ENCODE data around the gene WDR59. TPM values are rescaled to one million over a fixed set of nuclear protein-coding genes. Genes with fewer than 3 reads are reported as not detected.
A peak's percentile ranks its signal among the peaks of the same experiment; 100 is the strongest.

Gene WDR59
- polyA plus RNA-seq, 1 of the 3 experiments (the other 2 are of a cell fraction): 48.2 TPM

GRCh38 chr16:75012380-75013081, 27.6 kb upstream of the WDR59 start:
- POLR2A ChIA-PET: no interaction called here

More at GRCh38 chr16:75012380-75013081, 27.6 kb upstream of the WDR59 start:
- 88% methylated on average over 8 of the region's 8 CpGs for WGBS (ENCODE audit: low lambda C conversion rate)
- Histone ChIP-seq H4K20me1 (ENCODE audit: insufficient read depth) (peaks cover 9% of the 10 kb centered on the region; the same call in 1 of the 2 replicates), H3K79me2 (ENCODE audit: insufficient read depth) (peaks cover 92% of the 10 kb centered on the region), H3K27ac (ENCODE audit: low read depth in 2 of 2, low read length in 1 of 2) (peak overlapping the region; percentile 68 to 77), H3F3A (replicated peaks; ENCODE audit: insufficient read depth) (peaks cover 21% of the 10 kb centered on the region), H3K9ac (peak overlapping the region; percentile 13; the same call in 1 of the 2 replicates), H3K9me3 (no peaks in the 10 kb centered on the region), H3K4me2 (peak overlapping the region; percentile 65), H3K4me3 (ENCODE audit: low read depth in 2 of 2, low read length in 1 of 2) (no peak overlapping the region), H3K27me3 (ENCODE audit: insufficient read depth) (no peaks in the 10 kb centered on the region), H3K36me3 (replicated peaks in 1 of 2; ENCODE audit: control insufficient read depth in 1 of 2, insufficient read depth in 2 of 2, low read length in 1 of 2) (peaks cover 0 to 3% of the 10 kb centered on the region in 2 experiments), H3K4me1 (ENCODE audit: control insufficient read depth in 1 of 2, insufficient read depth in 2 of 2, low read depth in 1 of 2, low read length in 1 of 2) (peaks cover 11 to 26% of the 10 kb centered on the region in 2 experiments; a peak in 3 of 4 replicates), H3K9me2 (no peaks in the 10 kb centered on the region), H2AFZ (ENCODE audit: low read depth) (0 out of 2 replicates have a peak overlapping the region, but pooled peaks have one; percentile 53)
- no peak for DNase-seq
- CTCF ChIA-PET: interaction anchor here (1.2 to 5.4 kb wide), 3 partner anchors 14 to 98 kb away, joined by 3 to 30 read pairs (median 6); partner anchors contain the start of gene ZNRF1
- no peak for TF ChIP-seq SIN3A (IDR thresholded peaks at IDR 0.05; ENCODE audit: borderline replicate concordance, low read depth, low read length)
- TF ChIP-seq ELF1 (IDR thresholded peaks at IDR 0.05): no peak
- TF ChIP-seq RXRA (IDR thresholded peaks at IDR 0.05; ENCODE audit: borderline replicate concordance, low read depth): no peak
- TF ChIP-seq NRF1 (IDR thresholded peaks at IDR 0.05; ENCODE audit: low read depth, low read length): no peak
- TF ChIP-seq MAX (IDR thresholded peaks at IDR 0.05; ENCODE audit: low read depth): no peak
- TF ChIP-seq EP300 (IDR thresholded peaks at IDR 0.05; ENCODE audit: borderline replicate concordance in 1 of 2, low read depth in 1 of 2, low read length in 1 of 2): no peak
- no peak for TF ChIP-seq RAD21 (IDR thresholded peaks at IDR 0.05; ENCODE audit: low read length)
- TF ChIP-seq ZBTB33 (IDR thresholded peaks at IDR 0.05; ENCODE audit: borderline replicate concordance, low read depth): no peak
- TF ChIP-seq TAF1 (IDR thresholded peaks at IDR 0.05; ENCODE audit: borderline replicate concordance, low read depth, low read length): no peak
- TF ChIP-seq CHD2 (IDR thresholded peaks at IDR 0.05; ENCODE audit: low read length, partially characterized antibody): no peak
- TF ChIP-seq TCF12 (IDR thresholded peaks at IDR 0.05): no peak
- TF ChIP-seq MEF2A (IDR thresholded peaks at IDR 0.05; ENCODE audit: borderline replicate concordance, low read depth): no peak
- no peak for TF ChIP-seq FOSL2 (IDR thresholded peaks at IDR 0.05; ENCODE audit: borderline replicate concordance, low read depth)
- TF ChIP-seq USF2 (IDR thresholded peaks at IDR 0.05; ENCODE audit: borderline replicate concordance, low read depth, low read length): no peak
- TF ChIP-seq GATA2 (CRISPR knock-in tag; IDR thresholded peaks at IDR 0.05): no peak
- no peak for TF ChIP-seq YY1 (IDR thresholded peaks at IDR 0.05; ENCODE audit: low read depth)
- TF ChIP-seq PBX3 (IDR thresholded peaks at IDR 0.05): no peak
